HG03378 (cell line): ENCODE results near the gene KRTAP5-5.
"Not testable (repeated sequence)": the region's sequence is repeated elsewhere in the genome, so short reads cannot be mapped to it uniquely, and the experiment has no call there.

Experiments
- ATAC-seq: cut with Tn5 transposase; IDR thresholded peaks from one replicate; pipeline ENCODE4 v1.9.1; 2021; ENCODE audit warnings: mild to moderate bottlenecking, moderate library complexity; ENCODE audit not compliant: unreplicated experiment

KRTAP5-5 gene

DNA sequence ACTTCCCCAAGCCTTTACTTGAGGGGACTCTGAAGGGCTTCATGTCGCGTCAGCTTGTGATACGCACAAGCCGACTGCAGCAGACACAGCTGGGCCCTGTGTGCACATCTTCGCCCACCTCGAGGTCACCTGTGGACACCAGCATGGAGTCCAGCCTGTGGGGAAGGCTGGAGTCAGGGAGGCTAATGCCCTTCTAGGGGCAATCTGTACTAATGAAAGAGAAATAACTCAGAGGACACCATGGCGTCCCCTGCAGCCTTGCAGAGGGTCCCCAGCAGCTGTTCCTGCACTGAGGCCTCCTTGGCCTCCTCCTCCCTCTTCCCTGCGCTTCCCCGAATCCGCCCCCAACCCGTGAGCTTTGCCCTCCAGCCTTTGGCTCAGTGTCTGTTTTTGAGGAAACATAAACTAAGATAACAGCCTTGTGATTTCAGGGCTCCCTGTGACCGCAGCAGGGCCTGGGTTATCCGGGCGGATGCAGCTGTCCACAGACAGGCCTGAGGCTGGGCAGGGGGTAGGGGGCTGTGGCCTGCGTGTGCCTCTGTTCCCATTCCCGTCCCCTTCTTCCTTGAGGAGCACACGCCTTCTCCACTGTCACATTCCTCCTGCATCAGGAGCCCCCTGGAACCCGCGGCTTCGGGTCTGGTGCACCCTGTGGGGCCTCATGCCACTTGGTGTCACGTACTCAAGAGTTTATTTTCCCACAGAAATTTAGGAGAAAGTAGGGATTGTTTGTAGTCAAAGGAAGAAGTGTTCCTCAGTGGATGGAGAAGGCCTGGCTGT lies 25.0 kb downstream of the KRTAP5-5 start:
- no peak for ATAC-seq

DNA sequence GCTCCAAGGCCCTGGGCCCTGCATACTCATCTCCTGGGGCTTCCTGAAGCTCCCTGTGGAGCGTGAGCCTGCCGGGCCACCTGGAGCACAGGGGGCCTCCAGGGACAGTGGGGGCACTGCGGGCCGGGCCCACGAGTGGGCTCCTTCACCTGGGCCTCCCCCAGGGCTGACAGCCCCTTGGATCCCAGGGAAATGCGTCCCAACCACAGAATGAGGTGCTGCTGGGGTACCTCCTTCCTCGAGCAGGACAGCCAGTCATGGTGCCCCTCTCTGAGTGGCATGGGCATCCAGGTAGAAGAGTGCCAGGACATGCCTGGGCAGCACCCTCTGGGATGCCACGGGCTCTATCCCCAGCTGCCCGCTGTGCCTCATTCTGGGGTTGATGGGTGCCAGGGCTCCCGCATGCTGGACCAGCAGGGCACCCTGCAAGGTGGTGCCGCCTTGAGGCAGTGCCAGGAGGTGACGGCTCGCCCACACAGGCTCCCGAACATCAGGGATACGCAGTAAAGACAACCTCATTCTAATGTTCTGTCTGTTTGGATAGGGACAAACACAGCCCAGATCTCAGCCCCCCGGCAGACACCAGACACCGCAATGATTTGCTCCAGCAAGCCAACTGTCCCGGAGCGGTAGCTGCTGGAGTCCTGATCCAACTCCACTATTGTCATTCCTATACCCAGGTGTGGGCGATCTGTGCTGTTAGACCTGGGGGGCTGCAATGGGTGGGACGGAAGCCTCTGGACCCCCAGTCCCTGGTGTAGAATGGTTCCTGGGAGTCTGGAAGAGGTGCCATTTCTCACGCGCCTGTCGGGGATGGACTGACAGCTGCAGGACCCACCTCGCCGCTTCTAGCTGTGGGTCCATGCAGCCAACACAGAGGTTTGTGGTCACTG lies 25.8 kb downstream of the KRTAP5-5 start:
- no peak for ATAC-seq

DNA sequence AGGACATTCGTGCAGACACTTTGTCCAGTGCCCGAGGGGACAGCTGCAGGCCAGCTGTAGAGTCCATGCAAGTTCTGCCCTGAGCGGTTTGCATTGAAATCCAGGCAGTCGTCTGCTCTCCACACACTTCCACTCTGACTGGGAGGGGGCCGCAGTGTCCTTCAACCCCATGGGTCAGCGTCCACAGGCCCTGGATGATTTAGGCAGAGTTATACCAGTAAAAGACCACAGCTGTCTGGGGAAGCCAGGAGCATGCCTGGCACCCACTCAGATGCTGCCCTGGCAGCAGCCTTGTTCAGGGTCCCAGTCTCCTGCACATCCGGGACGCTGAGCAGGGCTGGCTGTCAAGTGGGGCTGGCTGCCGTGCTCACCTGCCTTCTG lies 26.5 kb downstream of the KRTAP5-5 start:
- ATAC-seq = no peak

DNA sequence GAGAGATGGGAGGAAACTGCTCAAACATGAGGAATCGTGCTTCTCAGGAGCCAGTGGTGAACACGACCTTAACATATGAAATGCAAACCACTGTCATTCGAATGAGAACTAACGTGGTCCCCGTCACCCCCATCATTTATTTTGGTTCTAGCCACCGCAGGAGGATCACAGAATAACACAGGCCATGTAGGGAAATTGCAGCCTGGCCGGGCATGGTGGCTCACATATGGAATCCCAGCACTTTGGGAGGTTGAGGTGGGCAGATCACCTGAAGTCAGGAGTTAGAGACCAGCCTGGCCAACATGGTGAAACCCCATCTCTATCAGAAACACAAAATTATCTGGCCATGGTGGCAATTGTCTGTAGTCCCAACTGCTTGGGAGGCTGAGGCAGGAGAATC lies 27.1 kb downstream of the KRTAP5-5 start:
- ATAC-seq = no peak

DNA sequence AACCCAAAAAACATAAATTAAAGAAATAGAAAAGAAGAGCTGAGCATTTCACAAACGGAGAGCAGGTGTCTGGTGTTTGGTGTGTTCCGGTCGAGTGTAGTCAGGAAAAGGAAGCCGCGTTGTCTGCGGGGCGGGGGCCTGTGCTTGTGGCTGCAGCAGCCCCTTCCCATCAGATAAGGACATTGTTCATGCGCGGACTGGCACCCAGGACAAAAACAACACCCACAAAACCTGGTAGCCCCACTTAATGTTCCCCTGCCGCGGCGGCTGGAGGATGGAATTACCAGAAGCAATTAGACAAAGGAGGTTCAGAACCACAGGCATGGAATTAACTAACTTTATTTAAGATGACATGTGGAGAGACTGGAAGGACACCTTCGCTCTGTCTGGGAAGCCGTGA lies 29.9 kb downstream of the KRTAP5-5 start:
- no peak for ATAC-seq

DNA sequence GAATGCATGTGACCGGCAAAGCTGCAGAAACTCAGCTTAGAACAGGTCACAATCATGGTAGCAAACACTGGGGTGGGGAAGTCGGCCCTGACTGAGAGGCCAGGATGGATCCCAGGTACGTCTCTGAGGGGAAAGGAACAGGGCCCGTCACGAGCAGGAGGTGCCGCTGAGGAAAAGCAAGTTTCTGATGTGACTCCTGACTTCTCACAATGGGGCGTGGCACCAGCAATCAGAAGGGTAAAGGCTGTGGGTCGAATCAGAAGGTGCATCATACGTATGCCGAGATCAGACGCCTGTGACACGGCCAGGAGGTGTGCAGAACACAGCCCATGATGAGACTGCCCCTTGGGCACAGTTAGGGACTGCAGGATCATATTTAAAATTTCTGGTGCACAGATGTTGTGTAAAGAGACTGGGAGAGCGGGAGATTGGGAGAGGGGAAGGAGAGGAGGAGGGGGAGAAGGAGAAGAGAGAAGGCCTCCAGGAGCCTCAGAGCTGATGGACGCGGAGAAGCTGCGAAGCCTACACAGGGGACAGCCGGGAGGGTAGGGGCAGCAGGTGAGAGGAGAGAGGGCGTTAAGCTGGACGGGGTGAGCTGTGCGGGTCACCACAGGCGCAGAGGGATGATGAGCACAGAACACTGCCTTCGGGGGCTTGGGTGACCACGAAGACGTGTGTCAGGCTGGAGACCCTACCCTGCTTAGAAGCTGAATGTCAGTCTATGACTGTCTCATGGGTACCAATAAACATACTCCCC lies 30.7 kb downstream of the KRTAP5-5 start:
- ATAC-seq = no peak

DNA sequence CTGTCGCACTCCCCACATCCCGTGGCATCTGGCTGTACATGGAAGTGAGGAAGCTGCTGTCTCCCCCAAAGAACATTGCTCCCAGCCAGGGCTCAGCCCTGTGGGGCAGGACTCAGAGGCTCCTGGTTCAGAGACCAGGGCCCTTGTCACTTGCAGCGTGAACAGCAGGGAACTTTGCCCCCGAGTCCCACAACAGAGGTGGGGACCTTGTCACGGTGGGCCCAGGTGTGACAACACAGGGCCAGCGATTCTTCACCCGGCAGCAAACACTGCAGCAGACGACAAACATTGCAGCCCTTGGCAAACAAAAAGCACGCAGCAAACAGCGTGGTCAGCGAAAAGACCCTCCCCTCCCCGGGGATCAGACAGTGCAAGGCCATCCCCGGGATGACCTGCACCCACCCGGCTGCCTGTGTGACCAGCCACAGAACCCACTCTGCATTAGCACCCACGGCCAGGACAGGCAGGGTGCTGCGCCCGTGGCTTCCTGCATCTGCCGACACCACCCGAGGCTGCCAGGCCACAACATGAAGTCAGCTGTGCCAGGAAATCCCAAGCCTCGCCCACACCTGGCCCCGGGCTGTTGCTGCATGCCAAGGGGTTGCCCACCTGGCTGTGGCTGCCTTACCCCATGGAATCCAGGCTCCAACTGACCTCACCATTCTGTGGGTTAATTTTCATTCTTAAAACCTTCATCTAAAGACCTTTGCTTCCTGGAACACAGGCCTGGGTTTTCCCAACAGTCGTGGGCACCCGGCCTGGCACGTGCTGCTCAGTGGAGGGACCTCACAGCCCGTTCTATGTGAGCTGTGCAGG lies 32.1 kb downstream of the KRTAP5-5 start:
- ATAC-seq = not testable (repeated sequence)

DNA sequence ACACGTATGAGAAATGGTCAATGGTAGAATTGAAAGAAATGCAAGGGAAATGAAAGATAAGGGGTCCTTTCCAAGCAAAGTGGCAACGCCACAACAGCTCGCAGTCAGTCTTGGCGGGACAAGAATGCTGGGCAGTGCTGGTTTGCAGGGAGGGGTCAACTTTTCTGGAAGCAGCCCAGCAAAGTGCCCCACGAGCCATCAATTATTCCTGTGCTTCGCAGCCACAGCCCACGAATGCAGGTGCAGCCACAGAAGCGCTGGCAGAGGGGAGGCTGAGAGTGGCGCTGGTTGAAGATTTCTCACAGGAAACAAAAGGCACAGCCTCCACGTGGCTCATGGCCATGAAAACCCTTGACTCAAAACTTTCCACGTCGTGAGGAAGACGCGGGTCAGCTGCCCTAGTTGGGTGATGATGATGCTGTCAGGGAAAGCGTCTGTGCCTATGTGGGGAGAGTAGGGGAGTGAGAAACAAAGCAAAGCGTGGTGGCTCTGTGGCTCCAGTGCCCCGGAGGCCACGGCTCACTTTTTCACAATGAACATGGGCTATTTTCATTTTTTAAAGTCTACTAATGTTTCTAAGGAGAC lies 33.2 kb downstream of the KRTAP5-5 start:
- ATAC-seq = not testable (repeated sequence)

DNA sequence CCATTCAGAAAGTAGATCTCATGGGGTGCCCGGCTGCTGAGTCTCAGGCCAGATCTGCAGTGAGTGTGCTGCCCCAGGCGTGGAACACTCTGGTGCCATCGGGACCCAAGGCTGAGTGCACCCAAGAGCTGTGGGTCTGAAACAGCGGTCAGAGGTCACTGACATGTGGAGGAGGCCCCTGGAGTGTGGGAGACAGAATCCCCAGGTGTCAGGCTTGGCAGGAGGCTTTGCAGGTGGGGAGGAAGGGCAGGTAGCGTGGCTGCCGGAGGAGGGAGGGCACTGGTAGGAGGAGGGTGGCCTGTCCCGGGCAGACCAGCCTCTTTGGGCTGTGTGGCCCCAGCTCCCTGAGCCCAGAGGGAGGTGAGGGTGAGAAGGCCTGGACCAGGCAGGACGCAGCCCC lies 35.7 kb downstream of the KRTAP5-5 start:
- no peak for ATAC-seq

DNA sequence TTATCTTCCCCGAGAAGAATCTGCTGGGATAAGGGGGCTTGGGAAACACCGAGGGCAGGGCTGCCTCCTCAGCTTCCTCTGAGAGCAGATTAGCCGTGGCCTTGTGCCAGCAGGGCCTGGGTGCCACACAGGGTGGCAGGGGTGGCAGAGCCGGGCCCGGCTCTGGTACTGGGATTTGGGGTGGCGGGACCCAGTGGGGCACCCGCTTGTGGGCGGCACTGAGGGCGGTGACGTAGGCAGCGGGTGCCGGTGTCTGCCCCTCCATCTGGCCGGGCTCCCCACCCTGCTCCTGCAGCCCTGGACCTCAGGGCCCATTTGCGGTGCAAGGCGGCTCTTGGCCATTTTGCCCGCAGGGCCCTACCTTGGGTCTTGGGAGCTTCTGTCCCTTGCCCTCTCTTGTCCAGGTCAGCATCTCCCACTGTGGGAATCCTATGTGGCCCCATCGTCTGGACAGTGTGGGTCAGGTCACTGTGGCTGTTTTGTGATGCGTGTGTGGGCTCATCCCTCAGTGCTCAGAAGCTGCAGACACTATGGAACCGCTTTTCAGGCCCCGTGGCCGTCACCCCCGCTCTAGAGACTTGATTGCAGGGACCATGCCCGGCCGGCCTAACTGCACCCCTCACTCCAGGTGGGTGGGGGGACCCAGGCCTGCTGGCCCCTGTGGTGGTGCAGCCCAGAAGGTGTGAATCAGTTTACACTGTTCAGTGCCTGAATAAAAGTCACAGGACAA lies 37.7 kb downstream of the KRTAP5-5 start:
- no peak for ATAC-seq

DNA sequence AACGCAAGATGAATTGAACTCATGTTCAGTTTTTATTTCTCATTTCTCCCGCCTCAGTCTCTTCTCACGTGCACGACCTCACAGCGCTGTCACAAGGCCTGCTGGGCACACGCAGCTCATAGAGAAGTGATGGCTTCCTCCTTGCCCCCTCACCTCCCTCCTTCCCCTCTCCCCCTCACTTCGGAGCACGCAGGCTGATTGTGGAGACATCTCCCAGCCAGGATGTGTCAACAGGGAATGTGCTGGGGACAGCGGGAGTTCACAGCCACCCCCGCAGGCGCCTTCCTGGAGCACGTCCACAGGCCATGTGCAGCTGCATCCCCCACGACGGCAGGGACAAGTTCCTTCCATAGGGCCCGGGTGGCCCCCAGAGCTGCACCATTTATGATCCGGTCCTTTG lies 38.3 kb downstream of the KRTAP5-5 start:
- no peak for ATAC-seq

DNA sequence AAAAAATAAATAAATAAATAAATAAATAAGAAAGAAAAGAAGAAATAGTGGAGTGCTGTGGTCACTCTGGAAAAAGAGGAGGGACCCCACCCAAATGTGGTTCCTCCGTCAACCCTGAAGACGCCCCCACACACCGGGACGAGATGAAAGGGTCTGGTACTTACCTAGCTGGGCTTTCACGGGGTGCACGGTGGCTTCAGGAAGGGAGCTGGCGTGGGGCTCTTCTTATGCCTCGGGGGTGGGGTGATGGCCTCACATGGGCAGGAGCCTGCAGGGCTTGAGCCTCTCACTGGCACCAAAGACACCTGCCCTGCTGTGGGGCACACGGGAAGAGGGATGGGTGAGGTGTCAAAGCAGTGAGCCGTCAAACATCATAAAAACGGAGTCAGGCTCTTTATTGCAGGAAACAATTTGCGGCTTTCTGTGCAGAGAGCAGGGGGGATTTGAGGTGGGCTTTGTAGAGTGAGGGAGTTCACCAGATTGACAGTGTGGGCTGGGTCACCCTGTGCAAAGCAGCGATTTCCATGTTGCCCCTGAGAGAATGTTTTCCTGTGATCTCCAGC lies 39.4 kb downstream of the KRTAP5-5 start:
- no peak for ATAC-seq

DNA sequence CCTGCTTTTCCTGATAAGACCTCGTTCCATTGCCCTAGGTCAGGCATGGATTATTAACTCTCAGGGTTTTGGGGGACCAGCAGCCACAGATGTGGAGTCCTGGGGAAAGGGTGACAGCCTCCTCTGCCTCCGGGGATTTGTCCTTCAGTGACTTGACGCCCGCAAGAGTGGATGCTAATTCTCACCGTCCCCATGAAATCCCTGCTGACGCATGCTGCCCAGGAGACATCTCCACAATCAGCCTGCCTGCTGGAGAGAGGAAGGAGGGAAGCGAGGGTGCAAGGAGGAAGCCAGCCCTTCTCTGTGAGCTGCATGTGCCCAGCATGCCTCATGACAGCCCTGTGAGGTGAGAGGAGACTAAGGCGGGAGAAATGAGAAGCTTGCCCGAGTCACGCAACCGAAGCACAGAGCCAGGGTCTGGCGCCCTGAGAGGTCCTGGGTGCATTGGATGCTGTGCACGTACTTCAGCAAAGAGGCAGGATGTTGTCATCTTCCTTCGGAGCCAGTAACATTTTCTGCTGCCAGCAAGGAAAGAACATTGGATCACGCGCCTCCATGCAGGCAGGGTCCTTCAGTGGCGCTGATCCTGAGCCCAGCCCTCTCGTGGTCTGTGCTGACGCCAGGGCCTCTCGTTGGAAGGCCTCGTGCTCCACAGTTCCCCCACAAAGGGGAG lies 40.1 kb downstream of the KRTAP5-5 start:
- no peak for ATAC-seq

DNA sequence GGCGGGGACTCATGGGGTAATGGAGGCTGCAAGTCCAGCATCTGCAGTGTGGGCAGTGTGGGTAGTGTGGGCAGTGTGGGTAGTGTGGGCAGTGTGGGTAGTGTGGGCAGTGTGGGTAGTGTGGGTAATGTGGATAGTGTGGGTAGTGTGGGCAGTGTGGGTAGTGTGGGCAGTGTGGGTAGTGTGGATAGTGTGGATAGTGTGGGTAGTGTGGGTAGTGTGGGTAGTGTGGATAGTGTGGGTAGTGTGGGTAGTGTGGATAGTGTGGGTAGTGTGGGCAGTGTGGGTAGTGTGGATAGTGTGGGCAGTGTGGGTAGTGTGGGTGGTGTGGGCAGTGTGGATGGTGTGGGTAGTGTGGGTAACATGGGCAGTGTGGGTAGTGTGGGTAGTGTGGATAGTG lies 40.9 kb downstream of the KRTAP5-5 start:
- ATAC-seq = not testable (repeated sequence)

DNA sequence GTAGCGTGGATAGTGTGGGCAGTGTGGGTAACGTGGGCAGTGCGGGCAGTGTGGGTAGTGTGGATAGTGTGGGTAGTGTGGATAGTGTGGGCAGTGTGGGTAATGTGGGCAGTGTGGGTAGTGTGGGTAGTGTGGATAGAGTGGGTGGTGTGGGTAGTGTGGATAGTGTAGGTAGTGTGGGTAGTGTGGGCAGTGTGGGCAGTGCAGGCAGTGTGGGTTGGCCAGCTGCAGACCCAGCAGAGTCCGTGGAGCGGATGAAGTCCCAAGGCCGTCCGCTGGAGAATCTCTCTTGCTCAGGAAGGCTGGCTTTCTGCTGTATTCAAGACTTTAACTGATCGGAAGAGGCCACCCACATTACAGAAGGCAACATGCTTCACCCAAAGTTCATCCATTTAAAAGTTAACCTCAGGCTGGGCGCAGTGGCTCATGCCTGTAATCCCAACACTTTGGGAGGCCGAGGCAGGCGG lies 41.4 kb downstream of the KRTAP5-5 start:
- no peak for ATAC-seq

DNA sequence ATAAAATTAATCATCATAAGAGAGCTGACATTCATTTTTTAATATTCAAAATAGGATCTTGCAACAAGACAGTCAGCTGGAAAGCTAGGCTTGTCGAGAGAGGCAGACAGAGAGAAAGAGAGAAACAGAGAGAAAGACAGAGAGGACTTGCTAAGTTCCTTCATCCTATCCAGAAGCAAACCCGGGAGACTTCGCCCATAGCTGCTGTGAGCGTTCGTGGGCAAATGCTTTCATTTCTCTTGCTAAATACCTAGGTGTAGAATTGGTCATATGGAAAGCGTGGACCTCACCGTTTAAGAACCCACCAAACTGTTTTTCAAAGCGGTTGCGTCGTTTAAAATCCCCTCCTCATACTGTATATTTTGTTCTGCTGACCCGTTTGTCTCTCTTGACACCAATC lies 42.1 kb downstream of the KRTAP5-5 start:
- ATAC-seq = no peak

DNA sequence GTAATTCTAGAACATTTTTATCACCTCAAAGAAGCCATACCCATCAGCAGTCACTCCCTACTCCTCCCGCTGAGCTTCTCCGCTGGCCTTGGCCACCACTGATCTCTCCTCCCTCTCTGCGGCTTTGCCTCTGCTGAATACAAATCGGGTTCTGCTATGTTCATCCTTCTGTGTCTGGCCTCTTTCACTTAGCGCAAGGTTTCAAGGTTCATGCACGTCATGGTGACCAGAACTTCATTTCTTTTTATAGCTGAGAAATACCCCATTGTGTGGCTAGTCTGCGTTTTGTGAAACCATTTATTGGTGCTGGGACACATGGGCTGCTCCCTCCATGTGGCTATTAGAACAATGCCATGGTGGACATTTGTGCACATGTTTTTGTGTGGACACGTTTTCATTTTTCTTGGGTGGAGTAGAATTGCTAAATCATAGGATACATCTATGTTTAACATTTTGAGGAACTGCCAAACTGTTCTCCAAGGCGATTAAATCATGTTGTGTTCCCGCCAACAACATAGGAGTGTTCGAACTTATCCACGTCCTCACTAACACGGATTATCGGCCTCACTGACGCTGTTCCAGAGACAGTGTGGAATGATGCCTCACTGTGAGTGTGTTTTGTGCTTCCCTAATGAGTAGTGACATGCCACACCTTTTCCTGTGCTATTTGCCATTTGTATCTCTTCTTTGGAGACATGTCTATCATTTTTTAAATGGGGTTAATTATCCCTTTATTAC lies 43.2 kb downstream of the KRTAP5-5 start:
- no peak for ATAC-seq
